ENCODE measurements around the gene ANXA4.

The ANXA4 gene

DNA sequence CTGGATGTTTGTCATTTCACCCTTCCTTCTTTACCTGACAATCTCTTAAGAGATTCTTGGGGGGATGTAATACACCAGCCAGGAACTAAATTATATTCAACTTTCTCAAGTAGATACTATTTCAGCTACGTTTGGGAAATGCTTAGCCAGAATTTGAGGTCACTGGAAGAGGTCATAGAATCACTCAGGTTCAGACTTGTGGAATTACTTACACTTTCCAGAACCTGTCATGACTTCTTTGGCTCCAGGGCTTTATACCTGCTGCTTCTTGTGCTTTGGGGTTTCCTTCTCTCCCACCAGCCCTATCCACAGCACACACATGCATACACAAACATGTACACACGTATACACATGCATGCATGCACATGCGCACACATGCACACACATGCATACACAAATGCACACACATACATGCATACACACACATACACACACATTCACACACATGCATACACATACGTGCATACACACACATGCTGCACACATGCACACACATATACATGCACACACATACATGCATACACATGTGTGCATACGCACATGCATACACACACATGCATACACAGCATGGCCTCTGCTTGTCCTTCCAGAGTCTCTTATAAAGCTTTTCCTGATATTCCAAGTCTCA lies 23.5 kb upstream of the ANXA4 start:
- peaks cover 9% of the 10 kb centered on the region for H3K4me1 ChIP-seq (ENCODE audit: insufficient read depth, poor library complexity, severe bottlenecking)
- H3K4me3 ChIP-seq (ENCODE audit: severe bottlenecking), result no peak overlapping the region
- TF ChIP-seq, protein P1, sequence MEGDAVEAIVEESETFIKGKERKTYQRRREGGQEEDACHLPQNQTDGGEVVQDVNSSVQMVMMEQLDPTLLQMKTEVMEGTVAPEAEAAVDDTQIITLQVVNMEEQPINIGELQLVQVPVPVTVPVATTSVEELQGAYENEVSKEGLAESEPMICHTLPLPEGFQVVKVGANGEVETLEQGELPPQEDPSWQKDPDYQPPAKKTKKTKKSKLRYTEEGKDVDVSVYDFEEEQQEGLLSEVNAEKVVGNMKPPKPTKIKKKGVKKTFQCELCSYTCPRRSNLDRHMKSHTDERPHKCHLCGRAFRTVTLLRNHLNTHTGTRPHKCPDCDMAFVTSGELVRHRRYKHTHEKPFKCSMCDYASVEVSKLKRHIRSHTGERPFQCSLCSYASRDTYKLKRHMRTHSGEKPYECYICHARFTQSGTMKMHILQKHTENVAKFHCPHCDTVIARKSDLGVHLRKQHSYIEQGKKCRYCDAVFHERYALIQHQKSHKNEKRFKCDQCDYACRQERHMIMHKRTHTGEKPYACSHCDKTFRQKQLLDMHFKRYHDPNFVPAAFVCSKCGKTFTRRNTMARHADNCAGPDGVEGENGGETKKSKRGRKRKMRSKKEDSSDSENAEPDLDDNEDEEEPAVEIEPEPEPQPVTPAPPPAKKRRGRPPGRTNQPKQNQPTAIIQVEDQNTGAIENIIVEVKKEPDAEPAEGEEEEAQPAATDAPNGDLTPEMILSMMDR (IDR thresholded peaks at IDR 0.05; ENCODE audit: poor library complexity, severe bottlenecking), result no peak
- H3K9me3 ChIP-seq (ENCODE audit: severe bottlenecking), result no peaks in the 10 kb centered on the region
- H3K27me3 ChIP-seq (ENCODE audit: insufficient read depth, poor library complexity, severe bottlenecking), result no peaks in the 10 kb centered on the region
- H3K36me3 ChIP-seq (ENCODE audit: low read depth), result no peaks in the 10 kb centered on the region
- H3K27ac ChIP-seq (ENCODE audit: poor library complexity, severe bottlenecking), result no peak overlapping the region
- DNase-seq (ENCODE audit: low spot score), result no peak
- peak; percentile 26; the same call in 2 of the 3 replicates for ATAC-seq (ENCODE audit: low read depth)

DNA sequence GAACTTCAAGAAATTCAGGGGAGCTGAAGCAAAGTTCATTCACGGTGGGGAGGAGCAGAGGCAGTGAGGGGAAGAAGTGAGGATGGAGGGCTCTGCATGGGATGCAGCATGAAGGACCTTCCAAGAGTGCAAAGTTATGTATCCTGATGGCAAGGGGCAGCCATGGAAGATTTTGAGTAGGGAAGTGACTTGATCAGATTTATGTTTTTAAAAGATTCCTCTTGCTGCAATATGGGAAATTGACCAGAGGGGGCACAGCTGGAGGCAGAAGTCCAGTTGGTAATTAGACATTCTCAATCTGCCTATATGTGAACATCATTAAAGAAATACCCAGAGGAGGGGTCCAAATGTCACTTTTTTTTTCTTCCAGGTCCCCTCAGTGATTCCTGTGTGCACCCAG lies 21.5 kb upstream of the ANXA4 start:
- TF ChIP-seq, protein P1 (IDR thresholded peaks at IDR 0.05; ENCODE audit: poor library complexity, severe bottlenecking), result peak; percentile 34
- ATAC-seq (ENCODE audit: low read depth) (no peak), DNase-seq (ENCODE audit: low spot score) (no peak)
- Histone ChIP-seq H3K36me3 (ENCODE audit: low read depth) (no peaks in the 10 kb centered on the region), H3K4me1 (ENCODE audit: insufficient read depth, poor library complexity, severe bottlenecking) (peaks cover 9% of the 10 kb centered on the region), H3K4me3 (ENCODE audit: severe bottlenecking) (no peak overlapping the region), H3K27ac (ENCODE audit: poor library complexity, severe bottlenecking) (no peak overlapping the region), H3K9me3 (ENCODE audit: severe bottlenecking) (no peaks in the 10 kb centered on the region), H3K27me3 (ENCODE audit: insufficient read depth, poor library complexity, severe bottlenecking) (no peaks in the 10 kb centered on the region)

DNA sequence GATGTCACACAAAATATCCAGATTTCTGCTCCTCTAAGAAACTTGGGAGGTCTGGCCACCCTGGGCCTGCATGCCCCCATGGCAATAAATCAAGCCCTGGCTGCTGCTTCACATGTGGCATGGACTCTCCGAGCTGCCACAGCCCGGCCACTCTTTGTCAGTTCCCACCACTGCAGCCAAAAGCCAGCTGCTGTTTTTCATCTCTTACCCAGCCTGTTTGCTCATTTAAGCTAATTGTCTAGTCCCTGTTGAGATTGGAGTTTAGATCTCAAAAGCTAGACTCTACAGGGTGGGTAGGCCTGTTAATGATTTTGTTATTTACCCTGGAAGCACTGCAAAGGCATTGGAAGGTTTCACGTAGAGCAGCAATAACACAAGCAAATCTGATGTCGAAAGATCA lies 20.9 kb upstream of the ANXA4 start:
- Histone ChIP-seq H3K27ac (ENCODE audit: poor library complexity, severe bottlenecking) (no peak overlapping the region), H3K27me3 (ENCODE audit: insufficient read depth, poor library complexity, severe bottlenecking) (no peaks in the 10 kb centered on the region), H3K36me3 (ENCODE audit: low read depth) (no peaks in the 10 kb centered on the region), H3K4me1 (ENCODE audit: insufficient read depth, poor library complexity, severe bottlenecking) (peaks cover 9% of the 10 kb centered on the region), H3K9me3 (ENCODE audit: severe bottlenecking) (no peaks in the 10 kb centered on the region), H3K4me3 (ENCODE audit: severe bottlenecking) (no peak overlapping the region)
- DNase-seq (ENCODE audit: low spot score), result no peak
- TF ChIP-seq, protein P1 (IDR thresholded peaks at IDR 0.05; ENCODE audit: poor library complexity, severe bottlenecking), result no peak
- no peak for ATAC-seq (ENCODE audit: low read depth)

- DNase-seq (ENCODE audit: low spot score) (no peak), ATAC-seq (ENCODE audit: low read depth) (no peak)
- Histone ChIP-seq H3K36me3 (ENCODE audit: low read depth) (no peaks in the 10 kb centered on the region), H3K4me3 (ENCODE audit: severe bottlenecking) (no peak overlapping the region), H3K4me1 (ENCODE audit: insufficient read depth, poor library complexity, severe bottlenecking) (no peaks in the 10 kb centered on the region), H3K27me3 (ENCODE audit: insufficient read depth, poor library complexity, severe bottlenecking) (no peaks in the 10 kb centered on the region), H3K9me3 (ENCODE audit: severe bottlenecking) (no peaks in the 10 kb centered on the region), H3K27ac (ENCODE audit: poor library complexity, severe bottlenecking) (no peak overlapping the region)
- TF ChIP-seq, protein P1 (IDR thresholded peaks at IDR 0.05; ENCODE audit: poor library complexity, severe bottlenecking), result no peak
Observed at GRCh38 chr2:69723791-69724190, 18.1 kb upstream of the ANXA4 start.

DNA sequence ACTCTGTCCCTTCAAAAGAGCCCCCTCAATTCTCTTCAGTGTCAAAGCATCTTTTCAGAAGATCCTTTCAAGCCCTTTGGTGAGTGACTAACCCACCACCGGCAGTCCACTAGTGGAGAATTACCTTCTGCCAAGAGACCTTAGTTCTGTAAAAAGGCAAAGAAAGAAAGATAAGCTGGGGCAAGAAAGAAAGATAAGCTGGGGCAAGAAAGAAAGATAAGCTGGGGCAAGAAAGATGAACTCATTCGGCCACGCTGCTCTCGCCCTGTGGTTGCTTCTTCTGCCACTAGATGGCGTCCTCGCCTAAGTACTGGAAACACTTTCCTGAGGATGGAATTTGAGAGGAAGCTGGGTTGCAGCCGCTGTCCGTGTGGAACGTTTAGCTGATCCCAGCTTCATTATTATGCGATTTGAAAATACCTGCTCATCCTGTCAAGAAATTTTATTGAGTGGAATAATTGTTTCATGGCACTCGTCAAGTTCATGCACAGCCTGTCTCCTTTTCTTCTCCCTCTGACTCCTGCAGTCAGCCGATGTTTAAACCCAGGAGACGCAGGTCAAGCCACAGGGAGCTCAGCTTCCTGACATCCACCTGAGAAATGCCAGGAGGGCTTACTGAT lies 17.3 kb upstream of the ANXA4 start:
- H3K36me3 ChIP-seq (ENCODE audit: low read depth), result no peaks in the 10 kb centered on the region
- no peak for DNase-seq (ENCODE audit: low spot score)
- no peaks in the 10 kb centered on the region for H3K27me3 ChIP-seq (ENCODE audit: insufficient read depth, poor library complexity, severe bottlenecking)
- H3K9me3 ChIP-seq (ENCODE audit: severe bottlenecking), result no peaks in the 10 kb centered on the region
- no peak overlapping the region for H3K4me3 ChIP-seq (ENCODE audit: severe bottlenecking)
- TF ChIP-seq, protein P1 (IDR thresholded peaks at IDR 0.05; ENCODE audit: poor library complexity, severe bottlenecking), result peak; percentile 93
- H3K4me1 ChIP-seq (ENCODE audit: insufficient read depth, poor library complexity, severe bottlenecking), result no peaks in the 10 kb centered on the region
- H3K27ac ChIP-seq (ENCODE audit: poor library complexity, severe bottlenecking), result no peak overlapping the region
- peak; percentile 87 for ATAC-seq (ENCODE audit: low read depth)
